Myocyte (in vitro differentiated cells): ENCODE data around the gene PTPN18. TPM values are rescaled to one million over a fixed set of nuclear protein-coding genes. Genes with fewer than 3 reads are reported as not detected.

Source experiments
- DNase-seq: peaks from one replicate; pipeline ENCODE4 v3.0.0-alpha.2; 2012; ENCODE audit warnings: low read depth
- total RNA-seq: library from RNA; depleted of rRNA; stranded (reverse); fragments of >200 nt; gene quantifications from 2 replicates; pipeline ENCODE4 v1.2.3, GENCODE V29; 2014

The PTPN18 gene
- total RNA-seq, 1 donor from 2014 or later = 10.5 TPM

DNA sequence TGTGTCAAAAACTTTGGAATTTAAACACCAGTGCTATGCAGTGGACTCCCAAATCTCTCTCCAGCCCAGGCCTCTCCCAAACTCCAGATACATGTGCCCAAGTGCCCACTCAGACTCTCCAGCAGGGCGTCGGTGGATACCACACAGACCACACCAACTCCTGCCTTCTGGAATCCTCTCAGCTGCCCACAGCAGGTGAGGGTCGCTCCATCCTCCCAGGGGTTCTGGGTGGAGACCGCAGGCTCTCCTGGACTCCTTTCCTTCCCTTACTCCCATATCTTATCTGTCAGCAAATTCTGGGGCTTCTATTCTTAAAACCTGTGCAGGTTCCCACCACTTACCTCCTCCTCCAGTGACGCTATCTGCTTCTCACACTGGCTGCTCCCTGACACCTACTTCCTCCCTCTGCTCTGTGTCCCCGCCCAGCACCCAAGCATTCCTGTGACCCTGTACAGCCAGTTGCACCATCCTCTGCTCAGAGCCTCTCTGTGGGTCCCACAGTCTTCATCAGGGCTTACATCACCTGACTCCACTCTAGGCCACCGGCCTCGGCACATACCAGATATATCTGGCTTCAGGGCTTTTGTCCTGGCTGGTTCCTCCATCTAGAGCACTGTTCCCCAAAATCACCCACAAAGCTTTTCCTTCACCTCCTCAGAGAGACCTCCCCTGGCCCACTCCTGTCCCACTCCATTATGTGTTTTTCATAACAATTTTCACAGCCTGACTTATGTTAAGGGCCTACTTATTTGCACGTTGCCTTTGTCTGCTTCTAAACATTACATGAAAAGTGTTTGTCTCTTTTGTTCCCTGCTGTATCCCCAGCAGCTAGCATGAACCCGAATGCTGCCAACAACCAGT lies 15.7 kb upstream of the PTPN18 start:
- no peak for DNase-seq

DNA sequence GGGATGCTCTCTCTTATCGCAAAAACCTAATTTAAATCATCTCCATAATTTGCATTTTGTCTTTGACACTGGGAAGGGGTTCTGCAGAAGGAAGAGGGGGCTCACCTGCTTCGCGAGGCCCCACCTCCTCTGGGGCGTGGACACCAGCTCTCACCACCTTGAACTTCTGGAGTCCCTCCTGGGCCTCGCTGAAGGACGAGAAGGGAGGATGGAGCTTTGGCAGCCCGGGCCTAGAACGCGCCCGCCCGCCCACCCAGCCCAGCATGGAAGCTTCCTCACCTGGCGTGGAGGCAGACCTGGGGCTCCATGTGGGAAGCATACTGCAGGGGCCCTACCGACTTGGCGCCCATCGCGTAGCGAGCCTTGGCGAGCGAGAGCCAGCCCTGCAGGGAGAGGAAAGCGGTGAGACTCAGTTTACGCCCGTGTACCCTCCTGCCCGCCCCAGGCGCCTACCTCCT lies 14.3 kb upstream of the PTPN18 start:
- no peak for DNase-seq

DNA sequence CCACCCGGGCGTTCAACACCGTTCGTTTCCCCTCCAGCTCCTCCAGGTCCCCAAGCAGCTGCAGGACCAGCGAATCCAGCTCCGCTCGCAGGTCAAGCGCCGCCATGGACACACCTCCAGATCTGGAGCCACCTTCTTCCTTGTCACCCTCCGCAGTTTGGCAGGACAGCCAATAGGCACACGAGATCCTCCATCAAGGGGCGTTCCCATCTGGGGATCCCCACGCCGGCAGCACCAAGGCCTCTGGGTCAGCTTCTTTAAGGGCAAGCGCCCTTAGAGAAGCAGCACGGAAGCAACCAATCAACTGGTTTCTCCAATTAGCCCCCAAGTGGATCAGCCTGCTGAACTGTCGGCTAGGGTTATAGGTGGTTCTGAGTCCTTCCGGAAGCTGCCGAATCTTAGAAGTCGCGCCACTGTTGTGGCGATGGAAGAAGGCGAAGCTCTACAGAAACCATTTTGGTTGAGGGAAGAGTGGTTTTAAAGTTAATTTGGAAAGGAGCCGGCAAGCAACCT lies 13.8 kb upstream of the PTPN18 start:
- peak; percentile 95 for DNase-seq

DNA sequence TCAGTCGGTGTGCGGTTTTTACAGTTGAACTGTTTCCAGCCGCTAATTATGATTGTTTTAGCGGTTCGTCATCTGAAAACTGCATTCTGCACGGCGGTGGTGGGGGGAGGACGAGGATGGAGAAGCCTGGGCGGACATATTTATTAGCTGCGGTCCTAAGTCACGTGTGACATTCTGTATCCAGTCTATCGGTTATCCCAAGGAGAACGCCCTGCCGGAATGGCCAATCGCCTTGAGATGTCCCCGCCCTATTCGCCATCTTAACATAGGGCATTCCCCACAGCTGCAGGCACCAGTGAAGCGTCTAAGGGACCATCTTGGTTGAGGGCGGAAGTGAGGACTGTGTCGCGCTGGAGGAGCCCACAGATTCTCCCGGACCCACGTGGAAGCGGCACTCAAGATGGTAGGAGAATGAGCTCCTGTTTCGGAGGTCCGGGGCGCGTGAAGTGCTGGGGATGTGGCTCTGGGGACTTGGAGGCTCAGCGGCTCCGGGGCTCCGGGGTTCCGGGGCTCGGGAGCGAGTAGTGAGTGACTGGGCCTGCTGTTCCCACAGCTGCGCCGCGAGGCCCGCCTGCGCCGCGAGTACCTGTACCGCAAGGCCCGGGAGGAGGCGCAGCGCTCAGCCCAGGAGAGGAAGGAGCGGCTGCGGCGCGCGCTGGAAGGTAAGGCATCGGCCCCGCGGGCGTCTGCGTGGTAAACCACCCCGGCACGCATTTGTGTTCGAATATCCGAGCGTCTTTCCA lies 13.2 kb upstream of the PTPN18 start, which contains the start of gene IMP4:
Gene IMP4 (plus strand): TSS at position 365 of the 743 bp plus-strand sequence. CDS start 36 bp downstream, at position 401.
- DNase-seq = peak; percentile 100

DNA sequence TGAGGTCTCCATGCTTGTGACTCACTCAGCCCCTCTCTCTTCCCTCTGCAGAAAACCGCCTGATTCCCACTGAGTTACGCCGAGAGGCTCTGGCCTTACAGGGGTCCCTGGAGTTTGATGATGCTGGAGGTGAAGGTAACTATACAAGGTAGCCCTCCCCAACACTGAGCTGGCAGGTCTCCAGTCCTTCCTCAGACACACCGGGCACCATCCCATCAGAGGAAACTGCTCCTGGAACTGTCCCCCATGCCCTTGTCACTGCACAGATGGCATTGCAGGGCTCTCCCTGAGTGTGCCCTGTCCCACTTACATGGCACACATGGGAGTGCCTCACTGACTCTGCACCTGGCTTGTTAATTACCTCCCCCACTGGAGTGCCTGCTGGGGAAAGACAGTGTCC lies 11.3 kb upstream of the PTPN18 start:
- DNase-seq = no peak

DNA sequence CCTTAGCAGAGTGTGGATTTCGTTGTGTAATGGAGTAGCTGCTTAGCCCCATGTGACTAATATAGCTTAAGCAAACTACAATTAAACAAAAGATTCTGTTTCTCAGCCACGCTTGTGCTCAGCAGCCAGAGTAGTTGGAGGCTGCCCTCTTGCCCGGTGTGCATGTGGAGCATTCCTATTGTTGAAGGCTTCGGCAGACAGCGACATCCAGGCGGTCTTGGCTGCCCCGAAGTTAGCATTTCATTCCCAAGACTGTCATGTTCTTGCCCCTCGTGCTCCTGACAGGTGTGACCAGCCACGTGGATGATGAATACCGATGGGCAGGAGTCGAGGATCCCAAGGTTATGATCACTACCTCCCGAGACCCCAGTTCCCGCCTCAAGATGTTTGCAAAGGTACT lies 10.8 kb upstream of the PTPN18 start:
- no peak for DNase-seq

DNA sequence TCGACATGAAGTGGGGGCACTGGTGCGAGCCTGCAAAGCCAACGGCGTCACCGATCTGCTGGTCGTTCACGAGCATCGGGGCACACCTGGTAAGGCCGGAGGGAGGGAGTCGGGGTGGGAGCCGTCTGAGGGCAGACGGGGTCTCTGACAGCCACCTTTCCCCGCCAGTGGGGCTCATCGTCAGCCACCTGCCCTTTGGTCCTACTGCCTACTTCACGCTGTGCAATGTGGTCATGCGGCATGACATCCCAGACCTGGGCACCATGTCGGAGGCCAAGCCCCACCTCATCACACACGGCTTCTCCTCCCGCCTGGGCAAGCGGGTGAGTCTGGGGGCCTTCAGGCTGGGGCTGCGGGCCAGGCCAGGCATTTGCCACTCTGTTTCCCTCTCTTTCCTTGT lies 10.2 kb upstream of the PTPN18 start:
- no peak for DNase-seq

DNA sequence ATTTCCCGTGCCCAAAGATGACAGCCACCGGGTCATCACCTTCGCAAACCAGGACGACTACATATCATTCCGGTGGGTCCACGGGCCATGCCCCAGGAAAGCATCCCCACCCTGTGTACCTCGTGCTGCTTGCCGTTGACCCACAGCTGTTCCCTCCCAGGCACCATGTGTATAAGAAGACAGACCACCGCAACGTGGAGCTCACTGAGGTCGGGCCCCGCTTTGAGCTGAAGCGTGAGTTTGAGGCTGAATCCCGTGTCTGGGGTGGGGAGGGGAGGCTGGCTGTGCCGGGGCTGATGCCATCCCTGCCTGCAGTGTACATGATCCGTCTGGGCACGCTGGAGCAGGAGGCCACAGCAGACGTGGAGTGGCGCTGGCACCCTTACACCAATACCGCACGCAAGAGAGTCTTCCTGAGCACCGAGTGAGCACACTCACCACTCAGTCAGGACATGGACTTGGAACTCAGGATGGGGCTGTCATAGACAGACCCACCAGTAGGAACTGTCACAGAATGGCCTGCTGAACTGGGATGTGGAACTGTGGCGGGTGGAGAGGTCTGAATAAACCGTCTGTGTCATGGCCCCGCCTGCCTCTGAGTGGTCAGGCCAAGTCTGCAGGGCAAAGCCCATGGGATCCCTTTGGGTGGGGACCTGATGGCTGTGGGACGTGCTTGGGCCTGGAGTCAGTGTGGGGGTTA lies 9.7 kb upstream of the PTPN18 start:
- DNase-seq = no peak

DNA sequence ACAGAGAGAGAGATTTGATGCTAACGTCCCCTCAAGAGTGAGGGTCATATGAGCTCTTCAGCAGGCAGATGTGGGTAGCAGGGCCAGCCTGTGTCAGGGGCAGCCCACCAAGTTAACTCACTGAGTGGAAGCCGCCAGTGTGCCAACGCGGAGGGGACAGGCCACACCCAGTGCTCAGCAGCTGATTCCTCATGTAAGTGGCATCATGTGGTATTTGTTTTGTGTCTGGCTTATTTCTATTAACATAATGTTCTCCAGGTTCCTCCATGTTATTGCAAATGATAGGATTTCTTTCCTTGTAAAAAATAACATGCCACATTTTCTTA lies 9.2 kb upstream of the PTPN18 start:
- DNase-seq = no peak

DNA sequence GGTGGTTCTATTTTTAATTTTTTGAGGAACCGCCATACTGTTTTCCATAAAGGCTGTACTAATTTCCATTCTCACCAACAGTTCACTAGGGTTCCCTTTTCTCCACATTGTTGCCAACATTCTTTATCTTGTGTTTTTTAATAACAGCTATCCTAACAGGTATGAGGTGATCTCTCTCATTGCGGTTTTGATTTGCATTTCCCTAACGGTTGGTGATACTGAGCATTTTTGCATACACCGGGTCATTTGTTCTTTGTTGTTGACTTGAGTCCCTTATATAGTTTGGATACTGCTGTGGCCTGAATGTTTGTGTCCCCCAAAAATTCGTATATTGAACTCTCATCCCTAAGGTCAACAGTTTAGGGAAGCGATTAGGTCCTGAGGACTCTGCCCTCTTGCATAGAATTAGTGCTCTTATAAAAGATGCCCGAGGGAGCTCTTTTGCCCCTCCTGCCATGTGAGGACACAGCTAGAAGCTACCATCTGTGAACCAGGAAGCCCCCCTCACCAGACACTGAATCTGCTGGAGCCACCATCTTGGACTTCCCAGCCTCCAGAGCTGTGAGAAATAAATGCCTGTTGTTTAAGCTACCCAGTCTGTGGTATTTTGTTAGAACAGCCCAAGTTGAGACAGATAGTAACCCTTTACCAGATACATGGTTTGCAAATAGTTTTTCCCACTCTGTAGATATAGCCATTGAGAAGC lies 8.5 kb upstream of the PTPN18 start:
- no peak for DNase-seq

DNA sequence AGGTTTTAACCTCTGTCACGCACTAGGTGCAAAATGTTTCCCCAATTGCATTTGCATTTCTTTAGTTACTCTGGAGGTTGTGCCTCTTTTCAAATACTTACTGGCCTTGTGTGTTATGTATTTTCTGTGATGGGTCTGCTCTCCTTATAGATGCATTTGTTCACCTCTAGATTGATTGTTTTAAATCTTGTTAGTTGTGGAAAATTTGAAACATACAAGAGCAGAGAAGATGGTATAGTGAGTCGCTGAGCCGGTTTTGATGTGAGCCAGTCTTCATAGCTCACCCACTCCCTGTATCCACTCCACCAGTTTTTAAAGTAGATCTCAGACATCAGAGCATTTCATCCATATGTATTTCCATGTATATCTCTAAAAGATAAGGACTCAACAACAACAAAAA lies 6.7 kb upstream of the PTPN18 start:
- no peak for DNase-seq

DNA sequence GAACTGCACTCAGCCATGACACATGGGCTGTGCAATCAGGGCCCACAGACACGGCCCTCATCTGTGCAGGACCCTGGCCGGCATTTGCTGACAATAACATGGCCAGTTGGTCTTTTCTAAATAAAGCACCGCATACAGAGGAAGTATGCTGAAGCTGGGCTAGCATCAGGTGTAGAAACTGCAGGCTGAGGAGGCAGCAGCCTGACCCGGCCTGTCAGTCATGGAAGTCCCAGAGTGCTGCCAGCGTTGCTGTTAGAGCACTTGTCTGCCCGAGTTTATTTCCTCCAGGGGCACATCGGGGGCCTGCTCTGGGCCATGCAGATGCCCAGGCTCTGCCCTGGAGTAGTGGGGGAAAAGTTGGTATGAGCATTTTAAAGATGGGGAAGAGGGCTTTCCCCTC lies 4.1 kb upstream of the PTPN18 start:
- DNase-seq = no peak

DNA sequence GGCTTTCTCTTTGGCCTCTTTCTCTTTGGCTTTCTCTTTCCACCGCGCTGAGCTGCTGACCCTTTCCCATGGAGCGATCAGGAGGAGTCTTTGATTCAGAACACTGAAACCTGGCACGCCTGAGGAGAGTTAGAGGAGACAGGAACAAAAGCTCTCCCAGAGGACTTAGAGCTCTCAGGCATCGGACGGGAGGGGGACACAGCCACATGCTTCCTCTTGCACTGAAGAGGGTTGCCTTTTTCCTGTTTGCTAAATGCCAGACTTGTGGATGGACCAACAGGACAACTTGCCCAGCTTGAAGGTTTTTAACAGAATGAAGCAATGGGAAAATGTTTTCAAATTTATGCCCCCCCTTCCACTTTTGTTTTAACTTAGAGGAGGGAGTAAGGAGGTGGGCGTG lies 3.6 kb upstream of the PTPN18 start:
- DNase-seq = no peak

DNA sequence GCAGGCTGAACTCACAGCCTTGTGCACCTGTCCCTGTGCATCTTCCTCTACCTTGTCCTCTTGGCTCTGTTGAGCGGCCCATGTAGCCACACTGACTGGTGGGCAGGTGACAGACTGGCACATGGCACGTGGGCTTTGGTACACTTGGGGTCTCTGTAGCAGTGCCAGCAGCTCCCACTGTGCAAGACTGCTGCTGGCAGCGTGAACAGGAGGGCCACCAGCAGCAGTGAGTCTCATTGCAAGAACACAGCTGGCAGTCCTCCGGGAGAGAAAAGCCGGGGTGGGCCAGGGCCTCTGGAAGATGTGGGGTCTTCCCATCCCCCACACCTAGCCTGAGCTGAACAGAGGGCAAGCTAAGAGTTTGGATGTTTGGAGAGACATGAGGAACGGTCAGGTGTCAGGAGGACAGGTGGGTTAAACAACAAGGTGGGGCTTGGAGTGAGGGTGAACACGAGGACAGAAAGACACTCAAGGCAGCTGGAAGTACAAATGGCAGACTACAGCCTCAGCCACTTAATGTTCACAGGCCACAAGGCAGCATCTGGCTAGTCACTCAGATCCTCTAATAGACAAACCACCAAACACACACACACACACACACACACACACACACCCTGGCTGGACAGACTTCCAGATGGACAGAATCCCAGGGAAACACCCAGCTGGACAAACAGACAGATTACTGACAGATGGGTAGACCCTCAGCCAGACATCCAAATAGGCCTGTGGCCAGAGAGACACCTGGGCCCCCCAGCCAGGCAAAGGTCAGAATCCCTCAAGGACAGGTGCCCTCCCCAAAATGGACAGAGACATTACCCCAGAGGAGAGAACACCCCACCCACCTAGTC lies 2.3 kb upstream of the PTPN18 start:
- DNase-seq = peak; percentile 72

DNA sequence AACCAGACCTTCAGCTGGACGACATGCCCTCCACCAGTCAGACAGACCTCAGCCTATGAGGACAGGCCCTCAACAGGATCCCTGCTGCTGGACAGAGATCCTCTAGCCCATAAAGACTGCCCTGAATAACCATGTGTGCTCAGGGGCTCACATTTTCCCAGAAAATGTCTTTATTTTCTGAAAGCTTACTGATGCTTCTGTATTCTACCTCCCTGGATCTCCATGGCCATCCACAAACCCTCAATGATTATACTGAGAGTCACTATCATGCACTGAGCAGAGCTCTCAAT lies 1.8 kb upstream of the PTPN18 start:
- DNase-seq = no peak

DNA sequence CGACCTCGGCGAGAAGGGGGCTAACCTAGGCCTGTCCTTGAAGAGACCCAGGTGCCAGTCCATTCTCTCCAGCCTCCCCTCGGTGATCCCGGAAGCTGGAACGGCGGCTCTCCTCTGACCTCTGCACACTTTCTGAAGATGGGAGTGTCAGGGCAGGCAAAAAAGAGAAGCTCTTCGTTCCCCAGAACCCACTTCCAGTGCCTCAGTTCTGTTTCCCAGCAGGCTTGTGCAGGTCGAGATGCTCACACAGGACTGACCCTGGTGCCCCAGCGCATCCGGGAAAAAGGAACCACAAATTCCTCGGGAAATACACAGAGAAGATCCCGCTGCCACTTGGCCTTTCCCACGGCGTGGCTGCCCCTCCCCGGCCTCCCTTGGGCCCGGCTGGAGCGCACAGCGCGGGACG lies 681 bp upstream of the PTPN18 start:
- peak; percentile 31 for DNase-seq

DNA sequence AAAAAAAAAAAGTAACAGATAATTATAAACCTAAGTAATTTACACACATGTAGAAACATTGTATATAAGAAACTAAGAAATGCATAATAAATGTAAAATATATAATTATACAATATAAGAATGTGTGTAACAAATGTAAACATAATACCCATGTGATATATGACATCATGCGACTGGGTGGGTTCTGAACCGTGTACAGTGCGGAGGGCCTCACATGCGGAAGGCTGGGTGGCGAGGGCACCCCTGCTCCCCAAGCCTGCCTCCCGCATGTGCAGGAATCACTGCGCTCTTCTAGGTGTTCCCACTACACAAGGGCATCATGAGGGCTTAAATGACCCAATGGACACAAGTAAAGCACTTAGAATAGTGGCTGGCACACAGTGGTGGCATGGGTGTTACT lies 2.0 kb downstream of the PTPN18 start:
- no peak for DNase-seq

DNA sequence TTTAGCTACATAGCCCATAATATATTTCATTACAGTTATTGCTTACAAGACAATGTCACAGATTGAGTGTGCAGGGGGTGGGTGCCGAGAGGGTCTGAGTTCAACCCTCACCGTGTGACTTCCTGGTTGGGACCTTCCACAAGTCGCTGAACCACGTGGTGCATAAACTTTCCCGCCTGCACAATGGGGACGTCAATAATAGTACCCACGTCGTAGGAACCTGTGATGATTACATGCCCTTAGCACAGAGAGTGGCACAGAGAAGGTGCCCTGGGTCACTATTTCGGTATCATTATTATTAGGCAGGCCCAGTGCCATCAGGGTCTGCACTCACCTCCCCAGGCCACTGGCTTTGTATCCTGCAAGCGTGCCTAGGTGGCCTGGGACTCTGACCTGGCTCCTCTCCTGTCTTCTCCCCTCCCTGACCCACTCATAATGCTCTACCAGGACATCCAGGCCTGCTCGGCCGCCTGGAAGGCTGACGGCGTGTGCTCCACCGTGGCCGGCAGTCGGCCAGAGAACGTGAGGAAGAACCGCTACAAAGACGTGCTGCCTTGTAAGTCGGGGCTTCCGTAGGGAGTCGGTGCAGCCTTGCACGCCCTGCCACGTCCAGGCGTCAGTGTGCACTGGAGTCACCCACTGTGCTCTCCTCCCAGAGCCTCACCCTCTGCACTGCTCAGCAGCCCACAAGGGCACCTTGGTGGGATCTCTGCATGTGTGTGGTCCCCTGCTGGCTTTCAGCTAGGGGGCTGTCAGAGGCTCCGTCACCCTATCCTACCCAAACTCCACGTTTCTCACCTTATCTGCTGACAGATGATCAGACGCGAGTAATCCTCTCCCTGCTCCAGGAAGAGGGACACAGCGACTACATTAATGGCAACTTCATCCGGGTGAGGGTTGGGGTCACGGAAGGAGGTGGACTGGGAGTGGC lies 2.8 kb downstream of the PTPN18 start:
- DNase-seq = no peak

DNA sequence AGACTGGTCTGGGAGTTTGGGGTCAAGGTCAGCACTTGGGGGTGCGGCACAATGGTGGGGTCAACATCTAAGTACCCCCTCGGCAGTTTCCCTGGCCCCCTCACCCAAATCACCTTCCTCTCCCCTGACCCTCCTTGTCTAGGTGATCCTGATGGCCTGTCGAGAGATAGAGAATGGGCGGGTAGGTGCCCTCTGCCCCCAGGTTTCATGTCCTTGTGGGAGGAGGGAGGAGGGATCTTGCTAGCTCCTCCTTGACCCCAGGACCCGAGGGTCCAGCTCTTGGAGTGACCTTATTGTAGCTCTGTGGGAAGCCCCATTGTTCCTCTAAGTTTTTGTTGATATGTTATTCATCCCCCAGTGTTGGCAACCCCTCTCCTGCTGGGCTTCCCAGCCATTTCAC lies 3.6 kb downstream of the PTPN18 start:
- DNase-seq = no peak
